Nephron (organoid): ENCODE measurements around the gene CRYGD.
"Not testable (repeated sequence)": the region's sequence is repeated elsewhere in the genome, so short reads cannot be mapped to it uniquely, and the experiment has no call there.

Source experiments
- H3K27ac Mint-ChIP-seq, 3 experiments: 2 replicates each; pipeline ENCODE4 v1.8.0; 2020; ENCODE audit warnings: mixed read lengths in 3 of 3, mild to moderate bottlenecking in 2 of 3, moderate library complexity in 1 of 3
- H3K27me3 Mint-ChIP-seq: 2 replicates; pipeline ENCODE4 v1.8.0; 2021; ENCODE audit warnings: low read depth, mild to moderate bottlenecking, moderate library complexity, mixed read lengths
- H3K36me3 Mint-ChIP-seq: 2 replicates; pipeline ENCODE4 v1.8.0; 2020; ENCODE audit warnings: low read depth, mixed read lengths
- H3K4me1 Mint-ChIP-seq: 2 replicates; pipeline ENCODE4 v1.8.0; 2020; ENCODE audit warnings: mixed read lengths
- H3K4me3 Mint-ChIP-seq, 3 experiments: 2 replicates each; pipeline ENCODE4 v1.8.0; 2020; ENCODE audit warnings: mild to moderate bottlenecking in 3 of 3, mixed read lengths in 3 of 3, moderate library complexity in 2 of 3
- H3K9me3 Mint-ChIP-seq: 2 replicates; pipeline ENCODE4 v1.8.0; 2020; ENCODE audit warnings: mixed read lengths
- TF ChIP-seq, protein P1 (sequence below), 3 experiments: fragments of 200-600 bp; sonication (generic); IDR thresholded peaks; one replicate each; pipeline ENCODE4 v1.5.0; 2021; ENCODE audit warnings: antibody characterized with exemption in 3 of 3; ENCODE audit not compliant: unreplicated experiment in 3 of 3

CRYGD gene

DNA sequence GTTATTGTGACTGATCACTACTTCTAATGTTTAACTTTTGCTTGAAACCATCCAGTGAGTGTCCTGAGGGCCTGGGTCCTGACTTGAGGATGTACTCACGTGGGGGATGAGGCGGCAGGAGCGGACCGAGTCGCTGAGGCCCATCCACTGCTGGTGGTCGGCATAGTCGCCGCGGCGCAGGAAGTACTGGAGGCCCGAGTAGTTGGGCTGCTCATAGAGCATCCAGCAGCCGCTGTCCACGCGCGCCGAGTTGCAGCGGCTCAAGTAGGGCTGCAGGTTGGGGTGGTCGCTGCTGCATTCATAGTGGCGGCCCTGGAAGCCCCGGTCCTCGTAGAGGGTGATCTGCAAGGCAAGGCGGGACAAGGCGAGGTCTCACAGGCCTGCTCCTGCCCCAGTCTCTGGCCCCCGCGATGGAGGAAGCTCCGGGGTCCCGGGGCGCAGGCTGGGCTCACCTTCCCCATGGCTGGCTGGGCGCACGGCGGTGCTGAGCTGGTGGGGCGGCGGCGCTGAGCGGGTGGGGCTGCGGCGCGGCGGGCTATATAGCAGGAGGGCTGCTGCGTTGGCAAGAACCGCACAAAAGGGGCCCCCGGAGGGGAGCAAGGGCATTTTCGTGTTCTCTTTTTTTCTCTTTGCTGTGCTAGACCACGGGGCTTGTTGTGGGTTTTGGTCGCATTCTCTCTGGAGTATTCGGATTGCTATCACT is at the start of gene CRYGD:
Gene CRYGD (minus strand): TSS at position 512 of the 703 bp plus-strand sequence. CDS start 51 bp downstream, at position 461.
- H3K36me3 Mint-ChIP-seq, H3K4me3 Mint-ChIP-seq, H3K27me3 Mint-ChIP-seq, H3K4me1 Mint-ChIP-seq, H3K27ac Mint-ChIP-seq, H3K9me3 Mint-ChIP-seq: not testable (repeated sequence)

DNA sequence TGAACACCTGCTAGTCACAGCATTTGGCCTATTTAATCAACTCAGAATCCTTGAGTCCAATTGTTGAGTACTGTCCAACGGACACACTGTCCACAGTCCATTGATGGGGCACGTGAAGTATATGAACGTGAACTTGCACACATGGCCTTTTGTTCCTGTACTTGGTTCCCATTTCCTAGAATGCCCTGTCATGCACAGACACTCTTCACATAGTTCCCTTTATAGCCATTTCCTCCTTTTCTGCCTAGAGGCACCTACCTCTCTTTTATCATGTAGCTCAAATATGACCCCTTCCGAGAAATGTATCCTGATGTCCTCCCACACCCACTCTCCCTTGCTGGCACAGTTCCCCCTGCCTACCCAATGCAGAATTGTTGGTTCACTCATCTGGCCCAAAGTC is 47.8 kb upstream of the CRYGD start:
- Mint-ChIP-seq H3K9me3 (no peaks in the 10 kb centered on the region), H3K27me3 (no peaks in the 10 kb centered on the region), H3K4me3 (no peak overlapping the region), H3K4me1 (peaks cover 5% of the 10 kb centered on the region), H3K36me3 (no peaks in the 10 kb centered on the region), H3K27ac (no peak overlapping the region)
- TF ChIP-seq, protein P1, sequence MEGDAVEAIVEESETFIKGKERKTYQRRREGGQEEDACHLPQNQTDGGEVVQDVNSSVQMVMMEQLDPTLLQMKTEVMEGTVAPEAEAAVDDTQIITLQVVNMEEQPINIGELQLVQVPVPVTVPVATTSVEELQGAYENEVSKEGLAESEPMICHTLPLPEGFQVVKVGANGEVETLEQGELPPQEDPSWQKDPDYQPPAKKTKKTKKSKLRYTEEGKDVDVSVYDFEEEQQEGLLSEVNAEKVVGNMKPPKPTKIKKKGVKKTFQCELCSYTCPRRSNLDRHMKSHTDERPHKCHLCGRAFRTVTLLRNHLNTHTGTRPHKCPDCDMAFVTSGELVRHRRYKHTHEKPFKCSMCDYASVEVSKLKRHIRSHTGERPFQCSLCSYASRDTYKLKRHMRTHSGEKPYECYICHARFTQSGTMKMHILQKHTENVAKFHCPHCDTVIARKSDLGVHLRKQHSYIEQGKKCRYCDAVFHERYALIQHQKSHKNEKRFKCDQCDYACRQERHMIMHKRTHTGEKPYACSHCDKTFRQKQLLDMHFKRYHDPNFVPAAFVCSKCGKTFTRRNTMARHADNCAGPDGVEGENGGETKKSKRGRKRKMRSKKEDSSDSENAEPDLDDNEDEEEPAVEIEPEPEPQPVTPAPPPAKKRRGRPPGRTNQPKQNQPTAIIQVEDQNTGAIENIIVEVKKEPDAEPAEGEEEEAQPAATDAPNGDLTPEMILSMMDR (IDR thresholded peaks at IDR 0.05; ENCODE audit: unreplicated experiment in 3 of 3), result no peak

DNA sequence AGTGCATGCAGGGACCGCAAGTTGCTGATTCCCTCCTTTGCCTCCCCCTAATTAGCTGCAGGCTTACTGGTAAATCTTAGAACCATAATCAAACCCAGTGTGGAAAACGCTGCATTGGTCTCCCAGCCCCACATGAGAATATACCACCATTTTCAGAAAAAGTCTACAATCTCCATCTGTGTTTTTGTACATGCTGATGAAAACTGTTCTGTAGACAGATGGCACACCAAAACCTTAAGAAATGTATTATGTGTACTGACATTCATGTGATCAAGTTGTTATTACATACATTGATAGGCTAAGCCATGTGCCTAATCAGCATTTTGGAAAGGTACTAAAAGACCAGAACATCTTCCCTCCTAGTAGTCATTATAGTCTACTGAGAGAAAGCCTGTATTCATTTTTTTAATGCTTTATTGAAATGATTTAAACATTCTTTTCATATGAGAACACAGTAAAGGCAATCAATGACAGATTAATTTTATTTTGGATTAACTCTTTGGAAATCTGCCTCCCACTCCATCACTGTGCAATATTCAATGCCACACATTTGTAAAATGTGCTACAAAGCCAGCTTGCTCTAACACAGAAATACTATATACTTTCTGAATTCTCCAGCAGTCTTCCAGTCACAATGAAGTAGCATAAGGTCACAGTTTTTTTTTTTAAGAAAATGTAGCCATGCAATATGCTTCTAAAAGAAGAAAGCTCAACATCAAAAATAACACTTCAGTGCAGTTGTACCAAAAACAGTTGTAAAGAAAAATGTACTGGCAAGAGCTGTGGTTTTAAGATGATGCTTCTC is 40.8 kb upstream of the CRYGD start:
- no peak overlapping the region for H3K27ac Mint-ChIP-seq
- TF ChIP-seq, protein P1 (IDR thresholded peaks at IDR 0.05; ENCODE audit: unreplicated experiment in 3 of 3), result no peak
- no peaks in the 10 kb centered on the region for H3K4me1 Mint-ChIP-seq
- no peaks in the 10 kb centered on the region for H3K27me3 Mint-ChIP-seq
- H3K4me3 Mint-ChIP-seq, result no peak overlapping the region
- no peaks in the 10 kb centered on the region for H3K9me3 Mint-ChIP-seq
- no peaks in the 10 kb centered on the region for H3K36me3 Mint-ChIP-seq

DNA sequence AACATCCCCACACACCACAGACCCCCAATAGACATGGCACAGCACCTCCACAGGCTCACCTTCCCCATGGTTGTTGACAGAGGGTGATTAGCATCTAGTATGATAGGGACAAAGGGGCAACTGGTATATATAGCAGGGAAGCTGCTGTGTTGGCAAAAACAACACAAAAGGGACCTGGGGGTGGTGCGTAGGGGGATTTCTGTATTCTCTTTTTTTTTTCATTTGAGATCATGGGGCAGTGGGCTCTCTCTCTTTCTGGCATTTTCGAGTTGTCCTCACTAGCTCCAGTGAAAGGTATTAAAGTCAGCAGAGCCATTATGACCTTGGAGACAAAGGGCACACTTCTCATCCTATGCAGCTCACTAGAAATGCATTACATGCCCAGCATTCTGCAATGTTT is 39.2 kb upstream of the CRYGD start, which contains the start of gene CRYGA:
Gene CRYGA (minus strand): TSS at position 101 of the 400 bp plus-strand sequence. CDS start 33 bp downstream, at position 68.
- no peak within 1 kb of the TSS for H3K27ac Mint-ChIP-seq
- no peak within 1 kb of the TSS for H3K4me3 Mint-ChIP-seq
- H3K9me3 Mint-ChIP-seq, result no peaks in the 10 kb centered on the region
- no peaks in the 10 kb centered on the region for H3K4me1 Mint-ChIP-seq
- no peaks in the 10 kb centered on the region for H3K36me3 Mint-ChIP-seq
- H3K27me3 Mint-ChIP-seq, result no peaks in the 10 kb centered on the region
- TF ChIP-seq, protein P1 (IDR thresholded peaks at IDR 0.05; ENCODE audit: unreplicated experiment in 3 of 3), result no peak

DNA sequence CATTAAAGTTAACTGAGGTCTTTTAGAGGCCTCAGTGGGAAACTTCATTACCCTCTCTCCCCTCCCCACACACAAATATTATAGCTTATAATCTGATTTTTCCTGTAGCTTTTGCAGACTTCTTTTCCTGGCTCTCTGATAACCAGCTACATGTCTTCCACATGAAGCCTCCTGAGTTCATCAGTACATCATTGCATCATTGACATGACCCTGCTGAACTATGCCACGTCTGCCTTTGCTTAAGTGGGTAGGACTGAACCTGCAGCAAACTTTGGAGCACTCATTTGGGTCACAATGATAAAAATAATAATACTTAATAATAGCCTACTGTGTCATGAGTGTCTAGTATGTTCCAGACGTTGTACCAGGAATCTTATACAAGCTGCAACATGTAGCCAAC is 32.1 kb upstream of the CRYGD start:
- Mint-ChIP-seq H3K27me3 (no peaks in the 10 kb centered on the region), H3K4me1 (no peaks in the 10 kb centered on the region), H3K36me3 (no peaks in the 10 kb centered on the region), H3K4me3 (no peak overlapping the region), H3K9me3 (no peaks in the 10 kb centered on the region), H3K27ac (no peak overlapping the region)
- TF ChIP-seq, protein P1 (IDR thresholded peaks at IDR 0.05; ENCODE audit: unreplicated experiment in 3 of 3), result no peak

DNA sequence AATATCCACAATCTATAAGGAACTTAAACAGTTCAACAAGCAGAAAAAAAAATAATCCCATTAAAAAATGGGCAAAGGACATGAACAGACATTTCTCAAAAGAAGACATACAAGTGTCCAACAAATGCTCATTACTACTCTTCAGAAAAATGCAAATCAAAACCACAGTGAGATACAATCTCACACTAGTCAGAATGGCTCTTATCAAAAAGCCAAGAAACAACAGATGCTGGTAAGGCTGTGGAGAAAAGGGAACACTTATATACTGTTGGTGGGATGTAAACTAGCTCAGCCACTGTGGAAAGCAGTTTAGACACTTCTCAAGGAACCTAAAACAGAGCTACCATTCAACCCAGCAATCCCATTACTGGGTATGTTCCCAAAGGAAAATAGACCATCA is 28.8 kb upstream of the CRYGD start:
- Mint-ChIP-seq H3K4me3 (no peak overlapping the region), H3K27me3 (no peaks in the 10 kb centered on the region), H3K27ac (no peak overlapping the region), H3K9me3 (peaks cover 9% of the 10 kb centered on the region), H3K36me3 (no peaks in the 10 kb centered on the region), H3K4me1 (no peaks in the 10 kb centered on the region)
- TF ChIP-seq, protein P1 (IDR thresholded peaks at IDR 0.05; ENCODE audit: unreplicated experiment in 3 of 3), result no peak
